Testis (tissue), 3 donors: ENCODE measurements around the gene HK1. TPM values are rescaled to one million over a fixed set of nuclear protein-coding genes. Genes with fewer than 3 reads are reported as not detected.

Experiments used
- DNase-seq: peaks from one replicate; pipeline ENCODE4 v3.0.0-alpha.2; 2019
- H3K27ac ChIP-seq, 2 donors: fragments of 200-600 bp; sonication (generic); one replicate each; pipeline ENCODE4 v1.5.1; 2019
- H3K27me3 ChIP-seq: fragments of 200-600 bp; sonication (generic); one replicate; pipeline ENCODE4 v1.5.1; 2019
- H3K36me3 ChIP-seq: fragments of 200-600 bp; sonication (generic); one replicate; pipeline ENCODE4 v1.5.1; 2017; ENCODE audit warnings: low read depth; ENCODE audit errors: missing control alignments
- H3K4me1 ChIP-seq: fragments of 200-600 bp; sonication (generic); one replicate; pipeline ENCODE4 v1.5.1; 2019
- H3K4me3 ChIP-seq, 2 donors: fragments of 200-600 bp; sonication (generic); one replicate each; pipeline ENCODE4 v1.5.1; 2017 to 2019
- H3K9me3 ChIP-seq: fragments of 200-600 bp; sonication (generic); one replicate; pipeline ENCODE4 v1.5.1; 2017
- CTCF ChIP-seq, 3 experiments: fragments of 450-650 bp in 2 of 3; fragments of 200-600 bp in 1 of 3; sonication (generic) in 1 of 3; IDR thresholded peaks; one replicate each; pipeline ENCODE4 v1.5.1; 2016 to 2019; ENCODE audit warnings: antibody characterized with exemption in 3 of 3, mild to moderate bottlenecking in 2 of 3, moderate library complexity in 1 of 3
- POLR2A ChIP-seq: fragments of 450-650 bp; IDR thresholded peaks from one replicate; pipeline ENCODE4 v1.6.1; 2017; ENCODE audit warnings: antibody characterized with exemption, mild to moderate bottlenecking, moderate library complexity
- WGBS, 2 donors: methylation state at CpG; one replicate each; pipeline ENCODE4 v1.1.5; 2018; 5-methylcytosine and 5-hydroxymethylcytosine counted together
- intact Hi-C: fragments of 100-400 bp; cut with DNase I; formaldehyde crosslinking; loops from one replicate; pipeline ENCODE4 v1.15.1; 2023; ENCODE audit warnings: low total_unique reads
- polyA plus RNA-seq: library from polyadenylated mRNA; stranded (reverse); fragments of 350-450 nt; fragmentation: Illumina TruSeq; extraction: RNeasy Lipid Tissue Mini Kit (QIAGEN cat#74804); gene quantifications from one replicate; pipeline ENCODE4 v1.2.3, GENCODE V29; 2014; ENCODE audit warnings: low read depth, low replicate concordance; ENCODE audit not compliant: insufficient read depth
- total RNA-seq, 2 donors: library from RNA; depleted of rRNA; stranded (reverse); fragments of >200 nt; gene quantifications; one replicate each; pipeline ENCODE4 v1.2.3, GENCODE V29; 2016

The HK1 gene
- total and polyA plus RNA-seq, 3 donors from 2014 or later: 62.3 to 179 (median 143) TPM

GRCh38 chr10:69315100-69315542 lies 36.8 kb downstream of the HK1 start:
- Histone ChIP-seq H3K9me3 (no peaks in the 10 kb centered on the region), H3K4me1 (peaks cover 8% of the 10 kb centered on the region), H3K27me3 (no peaks in the 10 kb centered on the region), H3K4me3 (no peak overlapping the region), H3K27ac (no peak overlapping the region), H3K36me3 (no peaks in the 10 kb centered on the region)
- WGBS, 2 donors: 84 to 90% methylated on average over 3 of the region's 3 CpGs
- DNase-seq: no peak
- intact Hi-C loops: no loop called here
- TF ChIP-seq CTCF (IDR thresholded peaks at IDR 0.05) (no peak), POLR2A (no peak)

- WGBS, 2 donors: 84% methylated on average over 6 of the region's 6 CpGs
- H3K9me3 ChIP-seq: no peaks in the 10 kb centered on the region
- intact Hi-C loops: no loop called here
- no peak for TF ChIP-seq POLR2A
- TF ChIP-seq CTCF (IDR thresholded peaks at IDR 0.05): no peak
- H3K36me3 ChIP-seq: no peaks in the 10 kb centered on the region
- H3K27ac ChIP-seq: no peak overlapping the region
- DNase-seq: no peak
- no peak overlapping the region for H3K4me3 ChIP-seq
- H3K4me1 ChIP-seq: peaks cover 8% of the 10 kb centered on the region
- no peaks in the 10 kb centered on the region for H3K27me3 ChIP-seq
Observed at GRCh38 chr10:69315610-69316312, 37.5 kb downstream of the HK1 start.

GRCh38 chr10:69316313-69317059 lies 38.2 kb downstream of the HK1 start:
- DNase-seq: no peak
- Histone ChIP-seq H3K4me1 (peaks cover 8% of the 10 kb centered on the region), H3K36me3 (no peaks in the 10 kb centered on the region), H3K27me3 (no peaks in the 10 kb centered on the region), H3K9me3 (no peaks in the 10 kb centered on the region), H3K4me3 (no peak overlapping the region), H3K27ac (no peak overlapping the region)
- no peak for TF ChIP-seq POLR2A
- TF ChIP-seq CTCF (IDR thresholded peaks at IDR 0.05): no peak
- 82 to 84% methylated on average over 6 of the region's 6 CpGs for WGBS, 2 donors
- intact Hi-C loops: no loop called here

GRCh38 chr10:69317175-69317604 lies 38.9 kb downstream of the HK1 start:
- TF ChIP-seq POLR2A: no peak
- TF ChIP-seq CTCF (IDR thresholded peaks at IDR 0.05): no peak
- intact Hi-C loops: no loop called here
- no peak for DNase-seq
- 93 to 98% methylated on average over 3 of the region's 3 CpGs for WGBS, 2 donors
- Histone ChIP-seq H3K27me3 (no peaks in the 10 kb centered on the region), H3K27ac (no peak overlapping the region), H3K4me3 (no peak overlapping the region), H3K4me1 (peaks cover 8% of the 10 kb centered on the region), H3K9me3 (no peaks in the 10 kb centered on the region), H3K36me3 (no peaks in the 10 kb centered on the region)
